Hepatocyte (in vitro differentiated cells): ENCODE data around the gene PLA2G4F.

Experiments used
- CTCF ChIP-seq: fragments of 200-600 bp; sonication (generic); IDR thresholded peaks from 2 replicates; pipeline ENCODE4 v1.5.1; 2016; ENCODE audit warnings: antibody characterized with exemption, mild to moderate bottlenecking; ENCODE audit not compliant: poor library complexity
- EZH2 ChIP-seq: fragments of 200-600 bp; sonication (generic); IDR thresholded peaks from 2 replicates; pipeline ENCODE4 v1.6.1; 2016; ENCODE audit warnings: antibody characterized with exemption, mild to moderate bottlenecking, borderline replicate concordance
- EZH2phosphoT487 ChIP-seq: fragments of 200-600 bp; sonication (generic); IDR thresholded peaks from one replicate; pipeline ENCODE4 v1.6.1; 2018; ENCODE audit warnings: antibody characterized with exemption, mild to moderate bottlenecking, low read depth, moderate library complexity; ENCODE audit not compliant: unreplicated experiment, severe bottlenecking

GRCh38 chr15:42093966-42094365 lies 62.5 kb downstream of the PLA2G4F start:
- TF ChIP-seq CTCF (no peak), EZH2 (no peak), EZH2phosphoT487 (no peak)
